Stomach (tissue), 4 donors: ENCODE results near the gene CDC40.

Experiments
- CTCF ChIP-seq, 7 experiments: fragments of 450-650 bp in 4 of 7; fragments of 200-600 bp in 3 of 7; sonication (generic) in 3 of 7; IDR thresholded peaks; one replicate each; pipeline ENCODE4 v1.5.1; 2016 to 2019; ENCODE audit warnings: antibody characterized with exemption in 7 of 7, control low read depth in 2 of 7, mild to moderate bottlenecking in 1 of 7
- EP300 ChIP-seq: sonication (generic); formaldehyde crosslinking; IDR thresholded peaks from one replicate; pipeline ENCODE4 v1.6.1; 2017; ENCODE audit warnings: antibody characterized with exemption

GRCh38 chr6:110196874-110197273 lies 16.6 kb downstream of the CDC40 start:
- TF ChIP-seq CTCF (IDR thresholded peaks at IDR 0.05), result no peak
- TF ChIP-seq EP300, result no peak
